ENCODE measurements around the gene B4GAT1.
"Not testable (repeated sequence)": the region's sequence is repeated elsewhere in the genome, so short reads cannot be mapped to it uniquely, and the experiment has no call there.

Gene B4GAT1

GRCh38 chr11:66347425-66348276 is at the start of gene B4GAT1:
TSS of gene B4GAT1 (minus strand) at chr11:66347629. CDS start at chr11:66347545, 84 bp downstream.
- peak; percentile 70 to 88 (median 80) for DNase-seq

GRCh38 chr11:66393954-66394353 is 46.5 kb upstream of the B4GAT1 start:
- no peak for DNase-seq

GRCh38 chr11:66391322-66391721 is 43.9 kb upstream of the B4GAT1 start:
- no peak for DNase-seq

- DNase-seq: peak; percentile 41 to 81 (median 67)
These were observed 41.5 kb upstream of the B4GAT1 start for GRCh38 chr11:66388780-66389386.

- peak; percentile 61 to 82 (median 75) for DNase-seq
These were observed 39.0 kb upstream of the B4GAT1 start for GRCh38 chr11:66386171-66387069.

GRCh38 chr11:66384316-66384715 is 36.9 kb upstream of the B4GAT1 start:
- not testable (repeated sequence) for DNase-seq

GRCh38 chr11:66380264-66380663 is 32.8 kb upstream of the B4GAT1 start:
- DNase-seq: not testable (repeated sequence)

GRCh38 chr11:66373690-66374287 is 26.4 kb upstream of the B4GAT1 start:
- DNase-seq: not testable (repeated sequence)

GRCh38 chr11:66373265-66373664 is 25.8 kb upstream of the B4GAT1 start:
- DNase-seq: no peak

- DNase-seq: peak; percentile 69 to 85 (median 80)
These were observed 24.4 kb upstream of the B4GAT1 start, which contains the start of gene SLC29A2 for GRCh38 chr11:66371627-66372415. TSS of gene SLC29A2 (minus strand) at chr11:66371760. CDS start at chr11:66371591, 169 bp downstream.

- DNase-seq: no peak
These were observed 21.9 kb upstream of the B4GAT1 start for GRCh38 chr11:66369073-66369894.

GRCh38 chr11:66368484-66368883 is 21.1 kb upstream of the B4GAT1 start:
- no peak for DNase-seq

GRCh38 chr11:66367561-66368312 is 20.3 kb upstream of the B4GAT1 start:
- DNase-seq: no peak

- DNase-seq: no peak
These were observed 19.5 kb upstream of the B4GAT1 start for GRCh38 chr11:66366844-66367477.

- DNase-seq: no peak
These were observed 18.5 kb upstream of the B4GAT1 start for GRCh38 chr11:66365711-66366619.

GRCh38 chr11:66365166-66365565 is 17.7 kb upstream of the B4GAT1 start:
- no peak for DNase-seq

- DNase-seq: peak; percentile 15 to 62 (median 49)
These were observed 16.5 kb upstream of the B4GAT1 start for GRCh38 chr11:66363805-66364535.

- no peak for DNase-seq
These were observed 15.8 kb upstream of the B4GAT1 start for GRCh38 chr11:66363187-66363601.
